T-cell (primary cell): ENCODE measurements around the gene DOK3. TPM values are rescaled to one million over a fixed set of nuclear protein-coding genes. Genes with fewer than 3 reads are reported as not detected.

Source experiments
- ATAC-seq, 4 experiments: fragments of 200-7000 bp in 3 of 4; fragments of 150-1000 bp in 1 of 4; cut with Tn5 transposase; replicated peaks in 1 of 4; 1 replicate in 3 of 4; 2 replicates in 1 of 4; pipeline ENCODE4 v1.10.0; 2021; ENCODE audit warnings: moderate library complexity in 3 of 4, mild to moderate bottlenecking in 2 of 4, moderate number of reproducible peaks in 1 of 4
- CTCF ChIA-PET, 2 donors: fragments of 300-600 bp; sonication (Branson Sonifier 250); formaldehyde crosslinking; loops; one replicate each; lab custom pipeline; 2022; ENCODE audit warnings: antibody characterized with exemption in 2 of 2; lab: Charles Lee
- POLR2A ChIA-PET, 2 donors: fragments of 300-600 bp; sonication (Branson Sonifier 250); formaldehyde crosslinking; loops; one replicate each; lab custom pipeline; 2022; ENCODE audit warnings: antibody characterized with exemption in 2 of 2; lab: Charles Lee
- DNase-seq, 35 experiments: peaks; one replicate each; pipeline versions ENCODE4 v3.0.0 to v3.0.0-alpha.2; 2013 to 2023
- H3K27ac ChIP-seq: one replicate; pipeline ENCODE4 v1.5.1; 2013; ENCODE audit warnings: low read length
- H3K27me3 ChIP-seq, 2 experiments: replicated peaks in 1 of 2; 1 replicate in 1 of 2; 2 replicates in 1 of 2; pipeline versions ENCODE4 v1.6.1 to v1.7.0; 2013; ENCODE audit warnings: low read length in 1 of 2, mixed read lengths in 1 of 2; ENCODE audit not compliant: control insufficient read depth in 2 of 2, insufficient read depth in 2 of 2; ENCODE audit errors: extremely low read depth in 1 of 2
- H3K36me3 ChIP-seq, 2 donors: 1 replicate in 1 of 2; 2 replicates in 1 of 2; pipeline versions ENCODE4 v1.6.1 to v1.7.0; 2013; ENCODE audit warnings: low read length in 1 of 2; ENCODE audit not compliant: control insufficient read depth in 2 of 2, insufficient read depth in 1 of 2; ENCODE audit errors: extremely low read depth in 1 of 2
- H3K4me1 ChIP-seq, 2 experiments: 1 replicate in 1 of 2; 2 replicates in 1 of 2; pipeline versions ENCODE4 v1.6.1 to v1.7.0; 2013; ENCODE audit warnings: low read length in 2 of 2, mixed read lengths in 1 of 2; ENCODE audit not compliant: insufficient read depth in 2 of 2, control insufficient read depth in 1 of 2; ENCODE audit errors: extremely low read depth in 1 of 2
- H3K4me3 ChIP-seq, 2 donors: 1 replicate in 1 of 2; 2 replicates in 1 of 2; pipeline versions ENCODE4 v1.5.1 to v1.7.0; 2013; ENCODE audit warnings: mild to moderate bottlenecking in 2 of 2, low read length in 1 of 2, moderate library complexity in 1 of 2; ENCODE audit not compliant: control insufficient read depth in 1 of 2; ENCODE audit errors: extremely low read depth in 1 of 2
- H3K9me3 ChIP-seq: 2 replicates; pipeline ENCODE4 v1.7.0; 2013
- H3K27ac Mint-ChIP-seq, 2 donors: one replicate each; pipeline ENCODE4 v1.8.0; 2020 to 2021; ENCODE audit warnings: mild to moderate bottlenecking in 2 of 2, mixed read lengths in 2 of 2
- H3K27me3 Mint-ChIP-seq, 2 donors: one replicate each; pipeline ENCODE4 v1.8.0; 2021 to 2022; ENCODE audit warnings: mixed read lengths in 2 of 2
- H3K36me3 Mint-ChIP-seq: one replicate; pipeline ENCODE4 v1.8.0; 2021; ENCODE audit warnings: mixed read lengths
- H3K4me1 Mint-ChIP-seq, 3 donors: one replicate each; pipeline ENCODE4 v1.8.0; 2020 to 2022; ENCODE audit warnings: mixed read lengths in 3 of 3, mild to moderate bottlenecking in 1 of 3
- H3K4me3 Mint-ChIP-seq, 3 donors: one replicate each; pipeline ENCODE4 v1.8.0; 2020 to 2022; ENCODE audit warnings: mild to moderate bottlenecking in 3 of 3, mixed read lengths in 3 of 3, moderate library complexity in 3 of 3
- H3K9me3 Mint-ChIP-seq, 3 donors: one replicate each; pipeline ENCODE4 v1.8.0; 2020 to 2022; ENCODE audit warnings: mixed read lengths in 3 of 3
- WGBS: methylation state at CpG from one replicate; pipeline ENCODE4 v1.1.5; 2013; ENCODE audit warnings: missing lambda C conversion rate; ENCODE audit not compliant: insufficient coverage; 5-methylcytosine and 5-hydroxymethylcytosine counted together
- total RNA-seq, 35 experiments: library from RNA in 6 of 35; stranded (reverse) in 6 of 35; fragments of 120-200 nt in 1 of 35; gene quantifications; one replicate each; pipeline versions ENCODE4 v1.2.1 to v1.2.4 and lab custom pipeline; 2013 to 2026

The DOK3 gene
- total RNA-seq, 5 donors from 2014 or later (not counting 1 experiment from before 2014, with no cell fraction given), result 1.1 to 5.8 (median 4.3) TPM

GRCh38 chr5:177528631-177529030 is 19.0 kb upstream of the DOK3 start:
- ATAC-seq (no peak), DNase-seq (no peak)
- H3K4me1 ChIP-seq, result no peaks in the 10 kb centered on the region
- peaks cover 29 to 87% of the 10 kb centered on the region in 2 donors for H3K36me3 ChIP-seq
- ChIA-PET POLR2A (interaction anchor here in 1 of 2 donors (1.1 kb wide), 1 partner anchor 17 kb away, joined by 8 read pairs; no protein-coding TSS in a partner anchor), CTCF (no interaction called here)
- no peaks in the 10 kb centered on the region for H3K27me3 ChIP-seq
- no peaks in the 10 kb centered on the region for H3K4me1 Mint-ChIP-seq
- no peaks in the 10 kb centered on the region for H3K9me3 Mint-ChIP-seq
- no peak overlapping the region for H3K4me3 ChIP-seq
- H3K27ac Mint-ChIP-seq, result no peak overlapping the region
- 96% methylated on average over 8 of the region's 10 CpGs for WGBS
- no peaks in the 10 kb centered on the region for H3K9me3 ChIP-seq
- H3K36me3 Mint-ChIP-seq, result peaks cover 34% of the 10 kb centered on the region
- no peak overlapping the region for H3K4me3 Mint-ChIP-seq
- H3K27ac ChIP-seq, result no peak overlapping the region
- H3K27me3 Mint-ChIP-seq, result no peaks in the 10 kb centered on the region

GRCh38 chr5:177527595-177527994 is 18.0 kb upstream of the DOK3 start:
- Histone ChIP-seq H3K27ac (no peak overlapping the region), H3K27me3 (no peaks in the 10 kb centered on the region), H3K4me3 (no peak overlapping the region), H3K4me1 (no peaks in the 10 kb centered on the region), H3K36me3 (peaks cover 25 to 84% of the 10 kb centered on the region in 2 donors), H3K9me3 (no peaks in the 10 kb centered on the region)
- ATAC-seq (no peak), DNase-seq (no peak)
- 95% methylated on average over 7 of the region's 8 CpGs for WGBS
- Mint-ChIP-seq H3K4me3 (no peak overlapping the region), H3K27me3 (no peaks in the 10 kb centered on the region), H3K9me3 (no peaks in the 10 kb centered on the region), H3K4me1 (no peaks in the 10 kb centered on the region), H3K27ac (no peak overlapping the region), H3K36me3 (peaks cover 28% of the 10 kb centered on the region)
- POLR2A ChIA-PET, result no interaction called here
- CTCF ChIA-PET, result no interaction called here

GRCh38 chr5:177526791-177527190 is 17.2 kb upstream of the DOK3 start:
- Histone ChIP-seq H3K9me3 (no peaks in the 10 kb centered on the region), H3K4me3 (no peak overlapping the region), H3K27ac (no peak overlapping the region), H3K4me1 (no peaks in the 10 kb centered on the region), H3K27me3 (no peaks in the 10 kb centered on the region), H3K36me3 (peaks cover 17 to 80% of the 10 kb centered on the region in 2 donors)
- Mint-ChIP-seq H3K27ac (no peak overlapping the region), H3K4me3 (no peak overlapping the region), H3K36me3 (peaks cover 22% of the 10 kb centered on the region), H3K9me3 (no peaks in the 10 kb centered on the region), H3K4me1 (peaks cover 0 to 2% (median 1%) of the 10 kb centered on the region in 3 donors), H3K27me3 (no peaks in the 10 kb centered on the region)
- ChIA-PET CTCF (interaction anchor here in 1 of 2 donors (0.6 kb wide), 1 partner anchor 156 kb away, joined by 4 read pairs; no protein-coding TSS in a partner anchor), POLR2A (interaction anchor here in 1 of 2 donors (0.6 kb wide), 1 partner anchor 701 kb away, joined by 3 read pairs; no protein-coding TSS in a partner anchor)
- ATAC-seq (no peak), DNase-seq (no peak)
- WGBS, result 97% methylated on average over 6 of the region's 6 CpGs

DNA sequence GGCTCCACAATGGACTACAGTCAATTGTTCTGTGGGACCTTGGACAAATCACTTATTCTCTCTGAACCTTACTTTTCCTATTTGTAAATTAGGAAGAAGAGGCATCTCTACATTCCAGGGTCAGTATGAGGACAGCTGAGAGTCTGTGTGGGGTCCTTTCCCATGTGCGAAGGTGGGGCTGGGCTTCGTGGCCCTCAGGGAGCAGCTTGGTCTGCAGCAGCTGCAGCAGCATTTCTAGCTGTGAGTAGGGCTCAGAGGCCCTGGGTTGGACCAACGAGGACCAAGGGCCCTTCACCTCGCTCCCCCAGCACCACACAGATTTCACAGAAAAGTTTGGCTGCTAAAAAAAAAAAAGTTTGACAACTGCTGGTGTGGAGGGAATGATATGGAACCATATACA is 16.6 kb upstream of the DOK3 start:
- Mint-ChIP-seq H3K36me3 (peaks cover 22% of the 10 kb centered on the region), H3K4me3 (no peak overlapping the region), H3K4me1 (peaks cover 5 to 8% (median 7%) of the 10 kb centered on the region in 3 donors), H3K27ac (no peak overlapping the region), H3K27me3 (no peaks in the 10 kb centered on the region), H3K9me3 (no peaks in the 10 kb centered on the region)
- H3K4me3 ChIP-seq, result no peak overlapping the region
- H3K9me3 ChIP-seq, result no peaks in the 10 kb centered on the region
- ATAC-seq (no peak), DNase-seq (no peak)
- no peak overlapping the region for H3K27ac ChIP-seq
- H3K27me3 ChIP-seq, result no peaks in the 10 kb centered on the region
- H3K4me1 ChIP-seq, result peaks cover 0 to 6% of the 10 kb centered on the region in 2 experiments
- ChIA-PET CTCF (no interaction called here), POLR2A (no interaction called here)
- WGBS, result 100% methylated on average over 2 of the region's 4 CpGs
- peaks cover 15 to 80% of the 10 kb centered on the region in 2 donors for H3K36me3 ChIP-seq

GRCh38 chr5:177524941-177525655 is 15.5 kb upstream of the DOK3 start:
- no peaks in the 10 kb centered on the region for H3K9me3 ChIP-seq
- WGBS, result 91% methylated on average over 7 of the region's 10 CpGs
- CTCF ChIA-PET, result no interaction called here
- ATAC-seq, result no peak
- peaks cover 20% of the 10 kb centered on the region for H3K36me3 Mint-ChIP-seq
- H3K9me3 Mint-ChIP-seq, result no peaks in the 10 kb centered on the region
- no peaks in the 10 kb centered on the region for H3K27me3 ChIP-seq
- H3K4me3 ChIP-seq, result no peak overlapping the region
- peaks cover 0 to 15% of the 10 kb centered on the region in 2 experiments for H3K4me1 ChIP-seq
- POLR2A ChIA-PET, result no interaction called here
- peaks cover 21 to 80% of the 10 kb centered on the region in 2 donors for H3K36me3 ChIP-seq
- H3K27me3 Mint-ChIP-seq, result no peaks in the 10 kb centered on the region
- H3K4me3 Mint-ChIP-seq, result no peak overlapping the region
- H3K27ac Mint-ChIP-seq, result no peak overlapping the region
- no peak overlapping the region for H3K27ac ChIP-seq
- peaks cover 15 to 16% (median 16%) of the 10 kb centered on the region in 3 donors for H3K4me1 Mint-ChIP-seq
- no peak for DNase-seq

DNA sequence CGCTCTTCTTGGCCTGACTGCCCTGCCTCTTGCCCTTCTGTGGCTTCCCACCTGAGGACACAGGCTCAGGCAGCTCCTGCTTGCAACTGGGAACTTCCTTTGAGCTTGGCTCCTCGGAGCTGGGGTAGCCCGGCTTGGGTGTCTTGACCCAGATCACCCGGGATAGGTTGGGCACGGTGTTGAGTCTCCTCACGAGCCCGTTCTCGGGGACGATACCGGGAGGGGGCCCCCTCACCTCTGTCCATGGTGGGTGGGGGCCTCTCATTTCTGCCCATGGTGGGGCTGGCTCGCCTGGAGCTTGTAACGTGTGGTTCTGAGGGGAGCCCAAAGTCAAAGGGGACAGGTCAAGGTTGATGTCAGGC is 14.9 kb upstream of the DOK3 start:
- Histone ChIP-seq H3K4me1 (peaks cover 0 to 20% of the 10 kb centered on the region in 2 experiments), H3K36me3 (peaks cover 21 to 80% of the 10 kb centered on the region in 2 donors), H3K27ac (no peak overlapping the region), H3K4me3 (no peak overlapping the region), H3K27me3 (no peaks in the 10 kb centered on the region), H3K9me3 (no peaks in the 10 kb centered on the region)
- WGBS, result 95% methylated on average over 12 of the region's 12 CpGs
- DNase-seq (no peak), ATAC-seq (no peak)
- Mint-ChIP-seq H3K4me3 (no peak overlapping the region), H3K9me3 (no peaks in the 10 kb centered on the region), H3K4me1 (peaks cover 19 to 21% (median 20%) of the 10 kb centered on the region in 3 donors), H3K36me3 (peaks cover 16% of the 10 kb centered on the region), H3K27me3 (no peaks in the 10 kb centered on the region), H3K27ac (no peak overlapping the region)
- ChIA-PET CTCF (no interaction called here), POLR2A (no interaction called here)
